Kasumi-1 (cell line): ENCODE results near the gene PRSS23.
"Not testable (repeated sequence)": the region's sequence is repeated elsewhere in the genome, so short reads cannot be mapped to it uniquely, and the experiment has no call there.

Experiments used
- DNase-seq, 2 experiments: peaks; one replicate each; lab custom pipeline; 2025; lab: John Stamatoyannopoulos, UW

PRSS23 gene

DNA sequence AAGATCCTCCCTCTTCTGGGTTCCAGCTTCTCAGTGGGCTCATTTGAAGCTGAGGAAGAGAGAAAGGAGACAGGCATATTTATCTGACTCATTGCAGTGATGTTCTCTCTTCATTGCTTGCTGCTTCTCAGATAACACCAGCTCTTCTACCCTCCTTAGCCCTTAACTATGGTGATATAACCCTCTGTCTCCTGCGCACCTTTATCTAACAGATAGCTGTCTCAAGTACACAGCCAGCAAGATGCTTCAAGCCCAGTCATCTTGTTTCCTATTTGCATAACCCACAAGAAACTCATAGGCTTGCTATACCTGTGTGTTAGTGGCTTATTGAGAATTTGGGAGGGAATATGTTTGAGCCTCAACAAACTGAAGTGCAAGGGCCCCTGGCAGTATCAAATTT lies 12.6 kb downstream of the PRSS23 start:
- no peak for DNase-seq

DNA sequence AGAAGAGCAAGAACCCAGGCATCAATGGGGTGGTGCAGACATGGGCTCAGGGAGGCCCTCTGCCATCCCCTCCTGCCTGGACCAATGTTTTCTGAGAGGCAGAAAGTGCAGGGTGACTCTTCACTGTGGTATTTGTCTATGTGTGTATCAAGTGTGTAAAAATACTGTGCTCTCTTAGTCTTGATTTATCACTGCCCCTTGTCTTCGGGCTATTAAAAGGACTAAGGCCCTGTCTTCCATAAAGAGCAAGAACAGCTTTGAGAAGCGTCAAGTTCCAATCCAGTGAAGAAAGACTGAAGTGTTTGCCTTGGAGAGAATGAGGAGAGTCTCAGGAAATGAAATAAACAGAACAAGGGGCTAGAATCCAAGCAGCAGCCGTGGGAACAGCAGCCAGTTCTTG lies 14.4 kb downstream of the PRSS23 start:
- no peak for DNase-seq

DNA sequence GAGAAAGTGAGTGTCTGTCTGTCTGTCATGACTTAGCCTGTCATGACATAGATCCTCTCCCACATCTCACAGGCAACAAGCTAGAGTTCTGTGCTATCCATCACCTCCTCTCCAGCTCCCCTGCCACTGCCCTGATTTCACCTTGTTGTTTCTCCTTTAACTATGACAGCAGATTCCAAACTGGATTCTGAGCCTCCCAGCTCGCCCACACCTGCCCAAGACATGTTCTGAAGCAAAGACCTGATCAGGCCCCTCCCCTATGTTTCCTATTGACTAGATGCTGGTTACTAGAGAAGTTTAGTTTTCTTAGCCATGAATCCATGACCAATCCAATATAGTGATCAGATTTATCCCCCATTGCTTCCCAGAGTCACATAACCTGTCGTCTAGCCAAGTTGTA lies 15.4 kb downstream of the PRSS23 start:
- DNase-seq = no peak

DNA sequence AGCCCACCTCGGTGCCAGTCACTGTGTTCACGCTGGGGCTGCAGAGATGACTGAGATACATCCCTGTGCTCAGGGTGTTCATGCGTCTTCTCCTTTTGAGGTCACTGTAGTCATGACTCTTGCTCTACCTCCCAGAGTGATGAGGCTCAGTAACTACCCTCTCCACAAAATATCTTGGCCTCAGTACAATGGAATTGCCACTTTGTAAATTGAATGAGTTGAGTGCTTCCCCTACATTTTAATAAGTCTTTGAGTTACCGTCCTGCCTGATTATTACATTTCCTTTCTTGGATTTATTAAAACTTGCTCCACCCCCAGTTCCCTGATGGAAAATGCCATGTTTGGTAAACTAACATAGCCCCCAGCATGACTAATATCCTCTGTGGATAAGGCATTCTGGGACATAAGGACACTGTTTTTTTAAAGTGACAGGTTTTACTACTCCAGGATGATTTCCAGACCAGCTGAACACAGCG lies 15.9 kb downstream of the PRSS23 start:
- no peak for DNase-seq

DNA sequence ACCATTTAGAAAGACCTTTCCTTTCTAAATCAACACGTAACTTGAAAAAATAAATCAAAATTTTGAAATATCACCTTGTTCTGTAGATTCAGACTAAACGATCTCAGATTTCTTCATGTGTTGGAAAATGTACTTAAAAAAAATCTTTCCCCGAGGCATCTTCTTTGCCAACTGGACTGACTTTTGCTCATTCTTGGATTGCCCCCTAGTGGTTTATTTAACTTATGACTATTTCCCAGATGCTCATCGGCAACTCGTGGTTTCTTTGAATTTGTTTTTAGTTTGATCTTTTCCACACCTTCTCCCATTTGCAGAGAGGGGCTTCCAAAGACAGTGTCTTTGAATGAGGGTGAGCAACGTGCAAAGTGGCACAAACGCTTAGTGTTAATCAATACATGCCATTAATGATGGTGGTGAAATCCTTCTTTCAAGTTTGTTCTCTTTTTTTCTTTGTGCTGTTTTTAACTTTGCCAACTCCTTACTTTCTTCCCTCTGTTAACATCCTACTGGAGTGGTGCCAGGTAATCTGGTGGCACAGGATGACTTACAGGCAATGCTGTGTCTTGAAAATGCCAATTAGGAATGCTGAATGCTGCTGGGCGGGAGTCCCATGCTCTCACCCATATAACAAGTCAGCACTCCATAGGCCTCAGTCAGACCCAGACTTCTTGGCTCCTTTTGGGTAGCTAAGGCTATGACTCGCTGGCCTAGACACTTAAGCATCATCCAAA lies 18.3 kb downstream of the PRSS23 start:
- peak; percentile 88 for DNase-seq

DNA sequence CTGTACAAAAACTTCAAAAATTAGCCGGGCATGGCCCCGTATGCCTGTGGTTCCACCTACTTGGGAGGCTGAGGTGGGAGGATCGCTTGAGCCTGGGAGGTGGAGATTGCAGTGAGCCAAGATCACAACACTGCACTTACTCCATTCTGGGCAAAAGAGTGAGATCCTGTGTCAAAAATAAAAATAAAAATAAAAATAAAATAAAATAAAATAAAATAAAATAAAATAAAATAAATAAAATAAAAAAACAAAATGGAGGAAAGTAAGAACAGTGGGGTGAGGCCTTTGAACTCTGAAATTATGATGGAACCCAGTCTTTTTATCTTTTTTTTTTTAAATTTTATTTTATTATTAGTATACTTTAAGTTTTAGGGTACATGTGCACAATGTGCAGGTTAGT lies 23.8 kb downstream of the PRSS23 start:
- not testable (repeated sequence) for DNase-seq

DNA sequence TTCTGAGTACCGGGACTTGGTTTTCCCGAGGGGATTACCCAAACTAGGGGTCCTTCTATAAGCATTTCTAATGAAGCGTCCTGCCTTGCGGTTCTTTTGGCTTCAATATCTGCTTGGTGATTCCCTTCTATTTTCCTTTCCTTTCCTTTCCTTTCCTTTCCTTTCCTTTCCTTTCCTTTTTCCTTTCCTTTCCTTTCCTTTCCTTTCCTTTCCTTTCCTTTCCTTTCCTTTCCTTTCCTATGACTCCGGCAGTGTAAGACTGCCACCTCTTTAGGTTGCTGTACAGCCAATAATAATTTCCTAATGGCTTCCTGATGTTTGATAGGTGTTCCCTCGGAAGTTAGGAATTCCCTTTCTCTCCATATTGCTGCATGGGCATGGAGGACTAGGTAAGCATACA lies 34.0 kb downstream of the PRSS23 start:
- DNase-seq = not testable (repeated sequence)

DNA sequence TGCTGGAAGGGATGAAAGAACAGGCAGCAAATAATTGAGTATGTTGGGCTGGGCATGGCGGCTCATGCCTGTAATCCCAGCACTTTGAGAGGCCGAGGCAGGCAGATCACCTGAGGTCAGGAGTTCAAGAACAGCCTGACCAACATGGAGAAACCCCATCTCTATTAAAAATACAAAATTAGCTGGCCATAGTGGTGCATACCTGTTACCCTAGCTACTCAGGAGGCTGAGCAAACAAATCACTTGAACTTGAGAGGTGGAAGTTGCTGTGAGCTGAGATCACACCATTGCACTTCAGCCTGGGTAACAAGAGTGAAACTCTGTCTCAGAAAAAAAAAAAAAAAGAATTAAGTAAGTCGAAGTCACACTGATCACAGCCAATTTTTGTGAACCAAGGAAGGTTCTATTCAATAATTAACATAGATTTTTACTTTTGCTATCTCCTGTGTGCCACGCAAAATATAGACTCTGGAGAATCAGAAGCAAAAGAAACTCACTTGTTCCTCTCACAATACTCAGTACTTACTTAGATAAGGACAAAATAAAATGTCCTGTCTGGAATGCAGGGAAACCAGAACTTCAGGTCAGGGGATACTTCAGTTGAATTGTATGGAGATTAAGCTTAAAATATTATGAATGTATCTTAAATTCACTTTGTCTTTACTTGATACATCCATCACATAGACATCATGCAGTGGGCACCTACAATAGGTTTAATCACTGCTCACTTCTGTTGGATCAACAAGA lies 44.6 kb downstream of the PRSS23 start:
- DNase-seq = not testable (repeated sequence)

DNA sequence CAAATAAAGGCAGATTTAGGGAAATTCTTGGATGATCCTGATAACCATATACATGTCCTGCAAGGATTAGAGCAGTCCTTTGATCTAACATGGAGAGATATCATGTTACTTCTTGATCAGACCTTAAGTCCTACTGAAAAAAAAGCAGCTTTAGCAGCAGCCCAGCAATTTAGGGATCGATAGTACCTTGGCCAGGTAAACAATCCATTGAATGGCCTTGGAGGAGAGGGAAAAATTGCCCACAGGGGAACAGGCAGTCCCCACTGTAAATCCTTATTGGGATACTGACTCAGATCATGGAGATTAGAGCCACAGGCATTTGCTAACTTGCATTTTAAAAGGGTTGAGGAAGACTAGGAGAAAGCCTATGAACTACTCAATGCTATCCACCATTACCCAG lies 47.8 kb downstream of the PRSS23 start:
- DNase-seq = no peak

DNA sequence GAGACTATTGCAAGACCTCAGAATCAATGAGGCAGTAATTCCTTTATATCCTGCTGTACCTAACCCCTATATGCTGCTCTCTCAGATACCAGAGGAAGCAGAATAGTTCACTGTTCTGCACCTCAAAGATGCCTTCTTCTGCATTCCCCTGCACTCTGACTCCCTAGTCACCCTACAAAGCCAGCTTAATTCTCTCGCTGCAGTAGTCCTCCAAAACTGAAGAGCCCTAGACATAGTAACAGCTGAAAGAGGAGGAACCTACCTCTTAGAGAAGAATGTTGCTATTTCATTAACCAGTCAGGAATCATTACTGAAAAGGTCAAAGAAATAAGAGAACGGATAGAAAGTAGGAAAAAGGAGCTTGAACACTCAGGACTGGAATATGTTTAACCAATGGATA lies 49.3 kb downstream of the PRSS23 start:
- no peak for DNase-seq
